ENCODE data around the gene MBLAC1.

Gene MBLAC1

GRCh38 chr7:100154651-100155491, 28.1 kb downstream of the MBLAC1 start:
- DNase-seq = peak in 1 of 4 experiments; percentile 21

GRCh38 chr7:100155553-100156317, 29.0 kb downstream of the MBLAC1 start:
- DNase-seq = no peak

DNA sequence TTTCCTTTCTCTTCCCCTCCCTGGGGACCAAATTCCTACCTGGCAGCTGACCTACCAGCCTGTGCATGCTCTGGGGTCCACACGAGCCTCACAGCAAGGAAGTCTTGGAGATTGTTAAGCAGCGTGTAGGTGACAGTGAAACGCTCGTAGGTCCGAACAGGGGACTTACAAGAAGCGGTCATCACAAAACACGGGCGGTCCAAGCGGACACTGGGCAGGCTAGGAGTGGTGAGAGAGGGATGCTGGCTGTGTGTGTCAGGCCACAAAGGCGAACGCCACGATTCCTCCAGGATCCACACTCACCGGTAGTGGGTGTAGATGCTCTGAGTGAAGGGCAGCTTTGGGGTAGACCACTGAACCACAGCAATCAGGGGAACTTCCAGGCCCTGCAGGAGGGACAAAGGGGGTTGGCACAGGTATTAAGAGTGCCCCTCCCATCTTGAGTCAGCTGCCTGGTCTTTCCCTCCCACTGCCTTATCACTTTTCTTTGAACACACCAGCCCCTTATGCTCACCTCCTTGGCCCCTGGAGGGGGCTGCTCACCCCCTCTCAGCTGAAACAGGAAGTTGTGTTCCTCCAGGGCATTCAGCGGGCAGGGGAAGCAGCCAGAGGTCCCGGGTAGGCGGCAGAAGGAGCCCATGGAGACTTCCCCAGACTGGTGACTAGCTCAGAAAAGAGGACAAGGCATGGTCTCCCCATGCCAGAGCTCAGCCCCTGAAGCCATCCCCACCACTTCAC, 29.7 kb downstream of the MBLAC1 start:
- peak; percentile 61 to 86 (median 80) for DNase-seq

DNA sequence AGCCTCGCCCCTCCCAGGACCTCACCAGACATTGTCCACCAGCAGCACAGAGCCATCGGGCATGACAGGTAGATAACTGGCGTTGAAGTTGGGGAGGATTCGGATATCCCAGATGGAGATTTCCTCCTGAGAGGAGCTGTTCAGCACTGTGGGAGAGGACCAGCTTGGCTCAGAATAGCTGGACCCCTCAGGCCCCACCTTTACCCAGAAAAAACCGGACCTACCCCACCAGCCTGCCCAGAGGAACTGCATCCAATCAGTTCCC, 30.2 kb downstream of the MBLAC1 start:
- no peak for DNase-seq

- peak; percentile 56 to 83 (median 76) for DNase-seq
Observed at GRCh38 chr7:100157334-100158228, 30.8 kb downstream of the MBLAC1 start.

DNA sequence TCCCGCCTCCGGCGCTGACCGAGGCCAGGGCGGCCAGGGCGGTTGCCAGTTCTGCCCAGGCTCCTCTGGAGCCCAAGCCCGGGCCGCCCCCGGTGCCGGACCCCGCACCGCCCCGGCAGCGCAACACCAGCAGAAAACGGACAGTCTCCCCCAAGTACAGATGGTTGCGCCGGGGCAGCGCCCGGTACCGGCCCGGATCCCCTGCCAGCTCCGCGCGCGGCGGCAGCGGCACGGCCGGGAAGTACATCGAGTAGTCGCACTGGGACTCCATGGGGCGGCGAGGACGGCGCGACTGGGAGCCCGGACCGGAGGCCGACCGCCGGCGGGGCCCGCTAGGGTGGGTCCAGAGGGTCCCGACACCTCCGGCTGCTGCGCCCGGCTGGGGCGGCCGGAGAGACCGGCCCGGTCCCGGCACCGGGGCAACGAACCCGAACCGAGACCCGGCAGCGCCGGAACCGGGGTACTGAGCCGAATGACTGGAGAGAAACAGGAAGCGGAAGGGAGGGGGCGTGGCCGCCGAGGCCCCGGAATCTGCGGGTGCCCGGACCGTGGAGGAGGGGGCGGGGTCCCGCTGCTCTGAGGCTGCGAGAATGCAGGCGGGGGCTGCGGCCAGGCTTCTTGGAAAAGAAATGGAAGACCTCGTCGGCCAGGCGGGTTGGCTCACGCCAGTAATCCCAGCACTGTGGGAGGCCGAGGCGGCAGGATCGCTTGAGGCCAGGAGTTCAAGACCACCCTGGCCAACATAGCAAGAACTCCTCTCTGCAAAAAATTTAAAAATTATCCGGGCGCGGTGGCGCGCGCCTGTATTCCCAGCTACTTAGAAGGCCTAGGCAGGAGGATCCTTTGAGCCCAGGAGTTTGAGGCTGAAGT, 31.7 kb downstream of the MBLAC1 start, which contains the start of gene TRAPPC14:
Gene TRAPPC14 (minus strand): TSS at position 495 of the 870 bp plus-strand sequence. CDS start 224 bp downstream, at position 271.
- DNase-seq = peak; percentile 86 to 95 (median 90)

DNA sequence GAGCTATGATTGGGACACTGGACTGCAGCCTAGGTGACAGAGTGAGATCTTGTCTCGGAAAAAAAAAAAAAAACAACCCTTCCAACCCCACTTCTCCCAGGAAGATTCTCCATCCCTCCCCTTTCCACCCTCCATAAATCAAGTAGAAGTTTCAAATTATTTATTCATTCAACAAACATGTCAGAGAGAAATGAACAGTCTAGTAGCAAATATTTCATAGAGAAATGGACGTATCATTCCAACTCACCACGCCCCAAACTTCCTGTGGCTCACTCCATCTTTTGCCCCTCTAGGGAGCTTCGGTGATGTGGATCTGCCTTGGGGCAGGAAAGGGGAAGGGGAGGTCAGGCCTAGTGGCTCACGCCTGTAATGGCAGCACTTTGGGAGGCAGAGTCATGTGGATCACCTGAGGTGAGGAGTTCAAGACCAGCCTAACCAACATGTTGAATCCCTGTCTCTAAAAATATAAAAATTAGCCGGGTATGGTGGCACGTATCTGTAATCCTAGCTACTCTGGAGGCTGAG, 32.4 kb downstream of the MBLAC1 start:
- peak in 2 of 4 experiments; percentile 30 to 40 for DNase-seq

GRCh38 chr7:100160067-100160466, 33.3 kb downstream of the MBLAC1 start:
- DNase-seq = no peak

DNA sequence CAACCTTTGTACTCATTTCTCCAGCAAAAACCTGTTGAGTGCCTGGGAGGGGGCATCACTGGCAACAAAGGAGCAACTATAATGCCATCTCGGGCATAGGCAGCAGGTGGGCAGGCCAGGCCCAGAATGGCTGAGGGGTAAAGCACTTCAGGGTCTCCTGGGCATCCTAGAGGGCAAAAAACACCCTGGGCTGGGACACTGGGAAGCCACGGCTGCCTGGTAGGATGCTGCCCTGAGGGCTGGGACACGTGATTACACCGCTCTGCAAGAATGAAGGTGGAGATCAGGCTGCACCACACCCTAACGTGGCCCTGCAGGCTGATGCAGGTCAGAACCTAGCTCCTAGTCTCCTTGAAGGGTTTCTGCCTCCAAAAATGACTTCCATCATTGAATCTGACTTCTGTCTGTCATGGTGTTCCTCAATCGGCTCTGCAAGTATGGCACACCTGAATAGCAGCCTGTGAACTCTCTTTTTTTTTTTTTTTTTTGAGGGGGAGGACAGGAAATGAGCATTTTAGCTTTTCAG, 36.3 kb downstream of the MBLAC1 start:
- no peak for DNase-seq

- no peak for DNase-seq
Observed at GRCh38 chr7:100163871-100164270, 37.1 kb downstream of the MBLAC1 start.

GRCh38 chr7:100166317-100166940, 39.7 kb downstream of the MBLAC1 start:
- no peak for DNase-seq

DNA sequence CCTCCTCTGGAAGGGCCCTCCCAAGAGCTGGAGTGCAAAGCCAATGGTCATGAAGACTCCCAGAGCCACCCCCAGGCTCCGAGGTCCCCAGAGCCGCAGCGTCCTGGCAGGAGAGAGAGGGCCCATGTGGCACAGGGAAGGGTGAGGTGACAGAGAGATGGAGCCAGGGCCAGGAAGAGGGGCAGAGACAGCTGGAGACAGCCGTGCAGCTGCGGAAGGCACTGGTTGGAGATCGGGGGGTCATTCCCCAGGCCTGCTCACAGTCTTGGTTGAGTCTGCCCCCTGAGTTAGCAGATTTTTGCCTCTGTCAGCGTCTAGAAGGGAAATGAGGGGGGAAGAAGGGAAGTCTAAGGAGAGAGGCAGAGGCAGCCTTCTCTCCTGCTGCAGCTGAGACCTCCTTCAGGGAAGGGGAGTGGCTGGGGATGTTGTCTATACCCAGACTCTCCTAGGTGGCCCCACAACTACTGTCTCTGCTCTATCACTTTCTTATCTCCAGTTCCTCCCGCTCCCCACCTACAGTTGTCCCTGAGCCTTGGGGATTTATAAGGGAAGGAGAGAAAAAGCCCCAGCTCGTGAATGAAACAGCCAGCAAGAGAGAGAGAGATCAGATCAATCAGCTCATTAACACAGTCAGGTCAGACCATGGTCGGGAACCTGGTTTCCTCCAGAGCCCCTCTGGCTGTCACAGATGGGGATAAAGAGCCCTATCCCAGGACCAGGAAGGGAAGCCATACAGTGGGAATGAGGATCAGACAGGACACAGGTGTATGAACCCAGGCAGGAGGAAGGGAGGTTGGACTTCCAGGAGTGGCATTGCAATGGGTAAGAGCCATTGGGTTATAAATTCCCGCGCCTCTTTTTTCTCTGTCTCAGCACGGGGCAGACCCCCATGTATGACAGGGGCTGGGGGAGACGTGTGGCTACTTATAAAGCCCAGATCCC, 40.5 kb downstream of the MBLAC1 start:
- peak in 2 of 4 experiments; percentile 29 to 41 for DNase-seq

- no peak for DNase-seq
Observed at GRCh38 chr7:100167912-100168323, 41.2 kb downstream of the MBLAC1 start.

- no peak for DNase-seq
Observed at GRCh38 chr7:100169147-100169850, 42.5 kb downstream of the MBLAC1 start.

- DNase-seq = no peak
Observed at GRCh38 chr7:100170101-100170897, 43.5 kb downstream of the MBLAC1 start.

GRCh38 chr7:100171087-100171681, 44.4 kb downstream of the MBLAC1 start:
- peak in 1 of 4 experiments; percentile 40 for DNase-seq

DNA sequence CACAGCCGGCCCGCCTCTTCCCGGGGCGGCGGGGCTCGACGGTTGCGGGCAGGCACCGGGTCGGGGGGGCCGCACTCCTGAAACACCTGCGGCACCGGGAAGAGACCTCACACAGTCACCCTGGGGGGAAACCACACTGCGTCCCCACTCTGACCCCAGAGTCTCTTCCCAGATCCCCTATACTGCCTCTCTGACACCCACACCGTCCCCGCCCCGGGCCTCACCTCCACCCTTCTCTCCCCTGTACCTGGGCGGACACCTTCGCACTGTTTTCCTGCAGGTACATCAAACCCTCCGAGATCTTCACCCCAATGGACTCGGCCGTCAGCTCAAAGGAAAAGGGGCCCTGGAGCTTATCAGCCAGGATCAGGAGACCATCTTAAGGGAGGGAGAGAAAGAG, 45.1 kb downstream of the MBLAC1 start:
- DNase-seq = no peak

All from suppressor macrophage (primary cell).